ENCODE results near the gene ESRRA. TPM values are rescaled to one million over a fixed set of nuclear protein-coding genes. Genes with fewer than 3 reads are reported as not detected.

The ESRRA gene
- total and polyA plus RNA-seq, 9 of the 15 experiments (the other 6 are each of a cell fraction or from before 2014, with no cell fraction given), result 0.27 to 89.7 (median 23.7) TPM

- peak; percentile 91; the same call in 1 of the 2 replicates for TF ChIP-seq AFF4 (CRISPR knock-in tag; IDR thresholded peaks at IDR 0.05)
- TF ChIP-seq HES1 (IDR thresholded peaks at IDR 0.05; ENCODE audit: low read depth), result no peak
- peak; percentile 57; the same call in 1 of the 2 replicates for TF ChIP-seq SPI1 (IDR thresholded peaks at IDR 0.05; ENCODE audit: borderline replicate concordance, low read depth, low read length)
- no peak for TF ChIP-seq ZNF212 (CRISPR knock-in tag; IDR thresholded peaks at IDR 0.05)
- TF ChIP-seq RHOXF2B (CRISPR knock-in tag; conservative IDR thresholded peaks at IDR 0.05), result no peak
- TF ChIP-seq ATF6 (CRISPR knock-in tag; IDR thresholded peaks at IDR 0.05), result peak; percentile 80; the same call in 1 of the 2 replicates
- TF ChIP-seq ZSCAN32 (CRISPR knock-in tag; IDR thresholded peaks at IDR 0.05), result peak; percentile 45
- TF ChIP-seq TEAD1 (CRISPR knock-in tag; IDR thresholded peaks at IDR 0.05), result 0 out of 4 replicates have a peak, but pooled peaks of 1 of the 2 experiments have one; percentile 10
- TF ChIP-seq SIX5 (IDR thresholded peaks at IDR 0.05; ENCODE audit: borderline replicate concordance in 1 of 2, insufficient read depth in 1 of 2, low read depth in 1 of 2, low read length in 2 of 2), result peak; percentile 92 to 95
- peak; percentile 84 for TF ChIP-seq TAF1 (IDR thresholded peaks at IDR 0.05; ENCODE audit: control insufficient read depth, extremely low read depth, insufficient read depth, low read length, severe bottlenecking)
- TF ChIP-seq UBTF (IDR thresholded peaks at IDR 0.05; ENCODE audit: borderline replicate concordance in 1 of 2, low read depth in 2 of 2, low read length in 2 of 2), result peak in 1 of 2 experiments; percentile 51; a peak in 1 of 4 replicates
- peak; percentile 82; the same call in 1 of the 2 replicates for TF ChIP-seq FOXP4 (CRISPR knock-in tag; IDR thresholded peaks at IDR 0.05; ENCODE audit: borderline replicate concordance)
- TF ChIP-seq ZNF75A (CRISPR knock-in tag; IDR thresholded peaks at IDR 0.05), result no peak
- TF ChIP-seq RBM22 (IDR thresholded peaks at IDR 0.05; ENCODE audit: low read depth, low read length, poor library complexity, severe bottlenecking), result peak; percentile 89
These were observed 35.6 kb upstream of the ESRRA start (continued) for GRCh38 chr11:64269540-64270220.
